Ascending aorta (tissue), 2 donors: ENCODE results near the gene SF3B2. TPM values are rescaled to one million over a fixed set of nuclear protein-coding genes. Genes with fewer than 3 reads are reported as not detected.

ENCODE experiments used
- DNase-seq, 2 donors: peaks; one replicate each; pipeline ENCODE4 v3.0.0-alpha.2; 2019; ENCODE audit warnings: low spot score in 2 of 2
- H3K27ac ChIP-seq, 2 donors: fragments of 200-600 bp; sonication (generic); one replicate each; pipeline ENCODE4 v1.5.1; 2016 to 2017; ENCODE audit warnings: mild to moderate bottlenecking in 1 of 2
- H3K27me3 ChIP-seq: fragments of 200-600 bp; sonication (generic); one replicate; pipeline ENCODE4 v1.5.1; 2017
- H3K36me3 ChIP-seq, 2 donors: fragments of 200-600 bp; sonication (generic); one replicate each; pipeline ENCODE4 v1.5.1; 2016
- H3K4me1 ChIP-seq, 2 donors: fragments of 200-600 bp; sonication (generic); one replicate each; pipeline ENCODE4 v1.5.1; 2016 to 2017; ENCODE audit warnings: mild to moderate bottlenecking in 1 of 2
- H3K4me3 ChIP-seq, 2 donors: fragments of 200-600 bp; sonication (generic); one replicate each; pipeline ENCODE4 v1.5.1; 2016 to 2017; ENCODE audit warnings: mild to moderate bottlenecking in 1 of 2
- H3K9me3 ChIP-seq, 2 donors: fragments of 200-600 bp; sonication (generic); one replicate each; pipeline ENCODE4 v1.5.1; 2016
- CTCF ChIP-seq, 3 experiments: fragments of 200-600 bp in 2 of 3; fragments of 450-650 bp in 1 of 3; sonication (generic) in 2 of 3; IDR thresholded peaks; one replicate each; pipeline ENCODE4 v1.5.1; 2016 to 2019; ENCODE audit warnings: antibody characterized with exemption in 3 of 3, mild to moderate bottlenecking in 1 of 3, moderate library complexity in 1 of 3
- intact Hi-C: fragments of 100-400 bp; cut with DNase I; formaldehyde crosslinking; loops from one replicate; pipeline ENCODE4 v1.15.1; 2023
- total RNA-seq: library from RNA; depleted of rRNA; stranded (reverse); fragments of >200 nt; gene quantifications from one replicate; pipeline ENCODE4 v1.1.0, GENCODE V29; 2016

Gene SF3B2
- total RNA-seq, 1 donor from 2014 or later, result 128 TPM

- Histone ChIP-seq H3K4me3 (no peak overlapping the region), H3K27me3 (no peaks in the 10 kb centered on the region), H3K27ac (peak overlapping the region; percentile 39 to 44), H3K4me1 (peaks cover 0 to 2% of the 10 kb centered on the region in 2 donors), H3K36me3 (no peaks in the 10 kb centered on the region), H3K9me3 (no peaks in the 10 kb centered on the region)
- intact Hi-C loops, result no loop called here
- no peak for TF ChIP-seq CTCF (IDR thresholded peaks at IDR 0.05)
- DNase-seq, result no peak
These were observed 66.7 kb downstream of the SF3B2 start for GRCh38 chr11:66118847-66119246.

Other genes starting within 250 kb of the SF3B2 start
- not detected for gene SNX32, start 218.4 kb upstream of the SF3B2 start, total RNA-seq
- gene CFL1, start 194.2 kb upstream of the SF3B2 start, total RNA-seq, result 974 TPM
- 45.0 TPM for gene MUS81, start 191.9 kb upstream of the SF3B2 start, total RNA-seq
- 92.8 TPM for gene EFEMP2, start 179.6 kb upstream of the SF3B2 start, total RNA-seq
- not detected for gene CTSW, start 172.5 kb upstream of the SF3B2 start, total RNA-seq
- gene FIBP, start 163.9 kb upstream of the SF3B2 start, total RNA-seq, result 57.2 TPM
- gene CCDC85B, start 161.7 kb upstream of the SF3B2 start, total RNA-seq, result 184 TPM
- gene FOSL1, start 152.0 kb upstream of the SF3B2 start, total RNA-seq, result 123 TPM
- 25.3 TPM for gene C11orf68, start 133.3 kb upstream of the SF3B2 start, total RNA-seq
- 135 TPM for gene DRAP1, start 132.9 kb upstream of the SF3B2 start, total RNA-seq
- gene TSGA10IP, start 106.9 kb upstream of the SF3B2 start, total RNA-seq, result not detected
- 28.4 TPM for gene SART1, start 90.6 kb upstream of the SF3B2 start, total RNA-seq
- 15.6 TPM for gene EIF1AD, start 50.2 kb upstream of the SF3B2 start, total RNA-seq
- 11.7 TPM for gene BANF1, start 49.9 kb upstream of the SF3B2 start, total RNA-seq
- gene CST6, start 40.4 kb upstream of the SF3B2 start, total RNA-seq, result 4.4 TPM
- not detected for gene CATSPER1, start 25.9 kb upstream of the SF3B2 start, total RNA-seq
- not detected for gene GAL3ST3, start 3.2 kb upstream of the SF3B2 start, total RNA-seq
- 138 TPM for gene PACS1, start 17.9 kb downstream of the SF3B2 start, total RNA-seq
- gene KLC2, start 205.3 kb downstream of the SF3B2 start, total RNA-seq, result 29.9 TPM
- 171 TPM for gene RAB1B, start 216.3 kb downstream of the SF3B2 start, total RNA-seq
- not detected for gene CNIH2, start 225.8 kb downstream of the SF3B2 start, total RNA-seq
- gene YIF1A, start 236.8 kb downstream of the SF3B2 start, total RNA-seq, result 161 TPM
- 3.6 TPM for gene TMEM151A, start 239.5 kb downstream of the SF3B2 start, total RNA-seq